Stimulated activated naive CD8-positive, alpha-beta T cell treated with anti-CD3 and anti-CD28 coated beads, Interleukin-15, Interleukin-2, amounts not matched to agents 100 ng/mL and 50 ng/mL, for 24 hours (primary cell): ENCODE measurements around the gene UBAC1.
"Not testable (repeated sequence)": the region's sequence is repeated elsewhere in the genome, so short reads cannot be mapped to it uniquely, and the experiment has no call there.

Source experiments
- H3K27ac Mint-ChIP-seq: one replicate; pipeline ENCODE4 v1.8.0; 2021; ENCODE audit warnings: mild to moderate bottlenecking, mixed read lengths
- H3K27me3 Mint-ChIP-seq: one replicate; pipeline ENCODE4 v1.8.0; 2021; ENCODE audit warnings: mixed read lengths
- H3K36me3 Mint-ChIP-seq: one replicate; pipeline ENCODE4 v1.8.0; 2021; ENCODE audit warnings: low read depth, mixed read lengths
- H3K4me1 Mint-ChIP-seq: one replicate; pipeline ENCODE4 v1.8.0; 2021; ENCODE audit warnings: low read depth, mixed read lengths
- H3K4me3 Mint-ChIP-seq: one replicate; pipeline ENCODE4 v1.8.0; 2021; ENCODE audit warnings: mild to moderate bottlenecking, mixed read lengths
- H3K9me3 Mint-ChIP-seq: one replicate; pipeline ENCODE4 v1.8.0; 2021; ENCODE audit warnings: mixed read lengths

The UBAC1 gene

GRCh38 chr9:135974220-135974573 is 13.0 kb upstream of the UBAC1 start:
- no peak overlapping the region for H3K27ac Mint-ChIP-seq
- no peak overlapping the region for H3K4me3 Mint-ChIP-seq
- H3K36me3 Mint-ChIP-seq: no peaks in the 10 kb centered on the region
- H3K4me1 Mint-ChIP-seq: peaks cover 17% of the 10 kb centered on the region
- H3K9me3 Mint-ChIP-seq: no peaks in the 10 kb centered on the region
- no peaks in the 10 kb centered on the region for H3K27me3 Mint-ChIP-seq

GRCh38 chr9:135973277-135974219 is 12.4 kb upstream of the UBAC1 start:
- no peaks in the 10 kb centered on the region for H3K27me3 Mint-ChIP-seq
- H3K27ac Mint-ChIP-seq: no peak overlapping the region
- no peaks in the 10 kb centered on the region for H3K9me3 Mint-ChIP-seq

DNA sequence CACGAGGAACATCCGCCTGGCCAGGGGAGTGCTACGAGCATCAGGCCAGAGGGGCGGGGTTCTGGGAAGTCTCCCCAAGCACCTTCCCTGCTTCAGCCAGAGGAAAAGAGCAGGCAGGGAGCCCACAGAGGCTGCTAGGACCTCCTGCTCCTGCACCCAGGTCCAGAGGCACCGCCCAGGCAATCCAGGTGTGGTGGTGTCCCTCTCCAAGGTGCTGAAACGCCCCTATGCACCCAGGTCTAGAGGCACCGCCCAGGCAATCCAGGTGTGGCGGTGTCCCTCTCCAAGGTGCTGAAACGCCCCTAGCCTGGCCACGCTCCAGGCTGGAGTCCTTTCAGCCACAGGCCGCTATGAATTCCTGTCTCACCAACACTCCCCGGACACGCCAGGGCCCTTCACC is 10.7 kb upstream of the UBAC1 start:
- Mint-ChIP-seq H3K9me3 (no peaks in the 10 kb centered on the region), H3K36me3 (no peaks in the 10 kb centered on the region), H3K27ac (no peak overlapping the region), H3K4me1 (peaks cover 18% of the 10 kb centered on the region), H3K27me3 (peaks cover 3% of the 10 kb centered on the region), H3K4me3 (no peak overlapping the region)

More at GRCh38 chr9:135973277-135974219, 12.4 kb upstream of the UBAC1 start:
- Mint-ChIP-seq H3K36me3 (no peaks in the 10 kb centered on the region), H3K4me3 (no peak overlapping the region), H3K4me1 (peaks cover 12% of the 10 kb centered on the region)

DNA sequence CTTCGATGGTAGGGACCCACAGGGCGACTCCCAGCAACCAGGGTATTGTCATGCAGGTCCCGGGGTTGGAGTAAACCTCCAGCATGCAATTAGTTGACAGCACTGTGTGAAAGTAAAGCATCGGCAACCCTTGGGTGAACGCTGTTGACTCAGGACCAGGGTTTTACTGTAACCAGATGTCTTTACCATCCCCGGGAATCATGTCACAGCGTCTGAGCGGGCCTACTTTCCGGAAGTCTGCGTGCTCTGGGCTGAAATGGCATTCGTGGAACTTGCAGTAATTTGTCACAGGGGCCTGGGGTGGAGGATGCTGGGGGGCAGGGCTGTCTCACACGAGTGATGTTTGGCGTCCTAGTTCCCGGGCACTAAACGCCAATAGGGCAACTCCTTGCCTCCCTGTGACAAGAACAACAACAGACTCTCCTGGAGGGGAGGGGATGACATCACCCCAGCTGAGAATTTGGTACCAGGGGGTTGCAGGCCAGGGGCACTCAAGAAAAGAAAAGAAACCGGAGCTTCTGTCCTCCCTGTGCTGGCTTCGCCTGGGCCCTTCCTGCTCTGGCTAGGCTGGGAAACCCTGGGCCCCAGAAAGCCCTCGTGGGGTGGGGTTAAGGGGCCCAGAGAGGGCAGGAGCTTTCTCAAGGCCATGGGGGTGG is 10.1 kb upstream of the UBAC1 start:
- Mint-ChIP-seq H3K27me3 (peaks cover 3% of the 10 kb centered on the region), H3K4me3 (no peak overlapping the region), H3K27ac (no peak overlapping the region), H3K4me1 (peaks cover 14% of the 10 kb centered on the region), H3K36me3 (no peaks in the 10 kb centered on the region), H3K9me3 (no peaks in the 10 kb centered on the region)

DNA sequence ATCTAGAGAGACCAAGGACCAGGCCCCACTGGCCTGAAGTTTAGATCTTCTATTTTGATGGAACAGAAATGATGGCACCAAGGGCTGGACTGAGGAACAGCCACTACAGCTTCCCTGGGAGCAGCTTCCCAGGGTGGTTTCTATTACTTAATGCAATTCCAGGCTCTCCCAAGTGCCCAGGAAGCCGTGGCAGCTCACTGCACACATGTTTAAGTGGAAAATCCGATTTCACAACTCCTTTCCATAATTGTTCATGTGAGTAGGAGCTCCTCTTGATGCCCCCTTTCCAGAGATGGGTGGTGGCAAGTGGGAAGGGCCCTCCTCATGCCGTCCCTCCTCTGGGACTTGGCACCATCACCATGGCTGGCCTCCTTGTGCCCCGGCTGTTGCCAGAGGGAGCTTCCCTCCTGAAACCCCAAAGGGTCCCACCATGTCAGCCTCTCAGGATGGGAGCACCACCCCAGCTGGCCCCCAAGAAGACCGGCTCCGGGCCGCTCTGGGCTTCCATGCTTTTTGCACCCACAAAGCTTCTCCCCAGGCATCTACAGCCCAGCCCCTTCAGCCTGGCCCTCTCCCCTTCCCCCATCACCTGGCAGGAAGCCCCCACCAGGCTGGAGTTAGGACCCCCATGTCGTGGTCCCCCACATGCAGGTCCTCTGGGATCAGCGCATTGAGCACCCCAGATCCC is 9.1 kb upstream of the UBAC1 start:
- H3K27me3 Mint-ChIP-seq: peaks cover 3% of the 10 kb centered on the region
- H3K36me3 Mint-ChIP-seq: no peaks in the 10 kb centered on the region
- no peaks in the 10 kb centered on the region for H3K9me3 Mint-ChIP-seq
- H3K27ac Mint-ChIP-seq: no peak overlapping the region
- H3K4me3 Mint-ChIP-seq: no peak overlapping the region
- peaks cover 14% of the 10 kb centered on the region for H3K4me1 Mint-ChIP-seq

DNA sequence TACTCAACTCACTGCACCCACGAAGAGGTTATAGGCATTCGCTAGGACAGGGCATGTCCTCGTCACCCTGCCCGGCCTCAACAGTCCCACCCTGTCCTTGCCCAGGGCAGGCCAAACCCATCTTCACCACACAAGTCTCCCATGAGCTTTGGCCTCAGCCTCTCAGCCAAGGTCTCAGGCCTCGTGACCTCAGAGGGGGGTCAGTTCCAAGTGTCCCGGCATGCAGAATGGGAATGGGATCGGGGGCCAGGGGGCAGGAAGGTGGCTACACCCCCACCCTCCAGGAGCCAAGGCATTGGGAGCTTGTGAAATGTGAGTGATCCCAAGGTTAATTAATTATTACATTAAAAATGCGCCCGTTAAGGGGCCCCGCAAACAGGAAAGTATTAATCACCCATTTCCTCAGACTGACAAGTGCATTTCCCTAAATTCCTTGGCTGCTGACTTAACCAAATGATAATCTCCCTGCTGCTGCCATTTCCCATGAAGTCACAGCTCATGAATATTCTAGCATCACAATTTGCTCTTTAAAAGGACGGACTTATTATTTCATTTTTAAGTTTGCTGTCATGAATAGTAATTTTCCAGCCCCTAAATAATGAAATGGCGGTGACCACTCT is 8.0 kb upstream of the UBAC1 start:
- H3K27me3 Mint-ChIP-seq: peaks cover 3% of the 10 kb centered on the region
- H3K27ac Mint-ChIP-seq: no peak overlapping the region
- H3K4me3 Mint-ChIP-seq: no peak overlapping the region
- no peaks in the 10 kb centered on the region for H3K36me3 Mint-ChIP-seq
- no peaks in the 10 kb centered on the region for H3K9me3 Mint-ChIP-seq
- peaks cover 14% of the 10 kb centered on the region for H3K4me1 Mint-ChIP-seq

GRCh38 chr9:135968601-135969000 is 7.4 kb upstream of the UBAC1 start:
- no peaks in the 10 kb centered on the region for H3K36me3 Mint-ChIP-seq
- no peak overlapping the region for H3K27ac Mint-ChIP-seq
- no peaks in the 10 kb centered on the region for H3K9me3 Mint-ChIP-seq
- peaks cover 3% of the 10 kb centered on the region for H3K27me3 Mint-ChIP-seq
- peaks cover 11% of the 10 kb centered on the region for H3K4me1 Mint-ChIP-seq
- no peak overlapping the region for H3K4me3 Mint-ChIP-seq

GRCh38 chr9:135968083-135968476 is 6.9 kb upstream of the UBAC1 start:
- peaks cover 7% of the 10 kb centered on the region for H3K4me1 Mint-ChIP-seq
- no peaks in the 10 kb centered on the region for H3K9me3 Mint-ChIP-seq
- H3K36me3 Mint-ChIP-seq: no peaks in the 10 kb centered on the region
- H3K27ac Mint-ChIP-seq: peak overlapping the region; percentile 7
- no peak overlapping the region for H3K4me3 Mint-ChIP-seq
- H3K27me3 Mint-ChIP-seq: peaks cover 3% of the 10 kb centered on the region

GRCh38 chr9:135966916-135967260 is 5.7 kb upstream of the UBAC1 start:
- H3K4me3 Mint-ChIP-seq, H3K27me3 Mint-ChIP-seq, H3K36me3 Mint-ChIP-seq, H3K9me3 Mint-ChIP-seq, H3K27ac Mint-ChIP-seq: not testable (repeated sequence)
- H3K4me1 Mint-ChIP-seq: peaks cover 17% of the 10 kb centered on the region

GRCh38 chr9:135965124-135965756 is 4.1 kb upstream of the UBAC1 start:
- Mint-ChIP-seq H3K4me3 (no peak overlapping the region), H3K27me3 (peaks cover 3% of the 10 kb centered on the region), H3K36me3 (peaks cover 5% of the 10 kb centered on the region), H3K9me3 (no peaks in the 10 kb centered on the region), H3K27ac (no peak overlapping the region), H3K4me1 (peaks cover 24% of the 10 kb centered on the region)

DNA sequence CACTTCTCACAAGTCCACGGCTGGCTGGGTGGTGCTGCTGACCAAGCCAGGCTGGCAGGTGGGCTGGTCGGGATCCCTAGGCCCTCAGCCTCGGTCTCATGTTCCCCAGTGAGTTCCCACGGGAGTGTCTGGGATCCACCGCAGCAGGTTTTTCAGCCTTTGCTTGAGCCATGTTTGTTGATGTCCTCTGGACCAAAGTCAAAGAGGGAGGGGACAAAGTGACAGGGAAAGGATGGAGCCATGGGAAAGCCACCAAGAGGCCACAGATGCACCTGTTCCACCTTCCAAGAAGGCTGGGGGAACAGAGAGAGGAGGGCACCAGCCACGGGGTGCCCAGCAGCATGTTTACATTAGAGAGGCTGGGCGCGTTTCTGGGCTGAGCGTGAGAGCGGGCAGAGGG is 2.8 kb upstream of the UBAC1 start:
- H3K9me3 Mint-ChIP-seq: no peaks in the 10 kb centered on the region
- no peak overlapping the region for H3K27ac Mint-ChIP-seq
- peaks cover 32% of the 10 kb centered on the region for H3K4me1 Mint-ChIP-seq

DNA sequence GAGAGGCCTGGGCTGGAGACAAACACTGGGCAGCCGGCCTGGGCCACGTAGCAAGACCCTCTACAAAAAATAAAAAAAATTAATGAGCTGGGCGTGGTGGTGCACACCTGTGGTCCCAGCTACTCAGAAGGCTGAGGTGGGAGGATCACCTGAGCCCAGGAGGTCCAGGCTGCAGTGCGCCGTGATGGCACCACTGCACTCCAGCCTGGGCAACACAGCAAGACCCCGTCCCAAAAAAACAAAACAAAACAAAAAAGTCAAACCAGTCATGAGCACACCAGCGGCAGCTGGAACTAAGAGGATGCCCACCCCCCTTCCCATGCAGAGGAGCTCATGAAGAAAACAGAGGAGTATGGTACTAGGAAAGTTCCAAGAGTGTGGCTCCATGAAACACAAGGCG is 2.2 kb upstream of the UBAC1 start:
- no peak overlapping the region for H3K4me3 Mint-ChIP-seq
- H3K36me3 Mint-ChIP-seq: peaks cover 5% of the 10 kb centered on the region
- H3K27me3 Mint-ChIP-seq: peaks cover 3% of the 10 kb centered on the region
- peaks cover 37% of the 10 kb centered on the region for H3K4me1 Mint-ChIP-seq
- peak overlapping the region; percentile 10 for H3K27ac Mint-ChIP-seq
- no peaks in the 10 kb centered on the region for H3K9me3 Mint-ChIP-seq

More for the DNA sequence above, 2.8 kb upstream of the UBAC1 start:
- no peak overlapping the region for H3K4me3 Mint-ChIP-seq
- H3K36me3 Mint-ChIP-seq: peaks cover 5% of the 10 kb centered on the region
- peaks cover 3% of the 10 kb centered on the region for H3K27me3 Mint-ChIP-seq

DNA sequence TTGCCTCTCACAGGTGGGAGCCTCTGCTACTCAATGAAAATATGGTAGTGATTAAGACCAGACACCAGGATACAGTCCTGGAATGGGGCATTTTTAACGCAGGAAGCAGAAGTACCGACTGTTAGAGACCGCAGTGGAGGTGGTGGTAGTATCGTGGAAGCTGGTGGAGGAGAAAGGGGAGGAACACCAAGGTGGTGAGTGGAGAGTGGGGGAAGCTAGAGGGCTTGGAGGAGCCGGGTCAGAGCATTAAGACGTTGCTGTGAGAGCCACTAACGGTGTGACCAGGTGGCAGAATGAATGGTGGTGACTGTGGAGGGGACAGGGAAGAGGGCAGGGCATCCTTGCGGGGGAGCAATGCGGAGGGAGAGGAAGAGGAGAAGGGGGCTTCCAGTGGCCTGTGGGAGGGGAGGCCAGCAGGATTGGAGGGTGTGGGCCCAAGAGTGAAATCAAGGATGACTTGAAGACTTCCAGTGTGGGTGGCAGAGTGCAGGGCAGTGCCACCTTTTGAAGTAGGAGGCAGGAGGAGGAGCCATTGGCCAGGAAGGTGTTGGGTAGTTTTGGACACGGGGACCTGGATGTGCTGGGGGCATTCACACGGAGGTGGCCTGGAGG is 1.6 kb upstream of the UBAC1 start:
- Mint-ChIP-seq H3K27me3 (peaks cover 3% of the 10 kb centered on the region), H3K36me3 (peaks cover 5% of the 10 kb centered on the region), H3K4me1 (peaks cover 39% of the 10 kb centered on the region), H3K27ac (peak overlapping the region; percentile 87), H3K9me3 (no peaks in the 10 kb centered on the region), H3K4me3 (peak overlapping the region; percentile 80)
